Neutrophil (primary cell): ENCODE measurements around the gene RHBDL1.

Source experiments
- H3K27ac ChIP-seq: fragments of 200-600 bp; sonication (generic); 2 replicates; pipeline ENCODE4 v1.5.1; 2016; ENCODE audit warnings: mild to moderate bottlenecking, moderate library complexity
- H3K27me3 ChIP-seq: fragments of 200-600 bp; sonication (generic); 2 replicates; pipeline ENCODE4 v1.6.0; 2016; ENCODE audit warnings: mild to moderate bottlenecking
- H3K36me3 ChIP-seq: fragments of 200-600 bp; sonication (generic); 2 replicates; pipeline ENCODE4 v1.5.1; 2017
- H3K4me1 ChIP-seq, 2 experiments: fragments of 200-600 bp in 1 of 2; sonication (generic) in 1 of 2; 1 replicate in 1 of 2; 2 replicates in 1 of 2; pipeline versions ENCODE4 v1.5.1 to v1.6.1; 2013 to 2016; ENCODE audit warnings: low read depth in 1 of 2, low read length in 1 of 2, mild to moderate bottlenecking in 1 of 2, moderate library complexity in 1 of 2; ENCODE audit not compliant: control insufficient read depth in 1 of 2, insufficient read depth in 1 of 2
- H3K4me3 ChIP-seq, 2 experiments: fragments of 200-600 bp in 1 of 2; sonication (generic) in 1 of 2; 1 replicate in 1 of 2; 2 replicates in 1 of 2; pipeline ENCODE4 v1.5.1; 2013 to 2016; ENCODE audit warnings: low read depth in 1 of 2, low read length in 1 of 2, mild to moderate bottlenecking in 1 of 2, moderate library complexity in 1 of 2
- H3K9me3 ChIP-seq: fragments of 200-600 bp; sonication (generic); 2 replicates; pipeline ENCODE4 v1.5.1; 2016
- TF ChIP-seq, protein P1 (sequence below): fragments of 200-600 bp; sonication (generic); IDR thresholded peaks from 2 replicates; pipeline ENCODE4 v1.5.1; 2016; ENCODE audit warnings: antibody characterized with exemption

RHBDL1 gene

DNA sequence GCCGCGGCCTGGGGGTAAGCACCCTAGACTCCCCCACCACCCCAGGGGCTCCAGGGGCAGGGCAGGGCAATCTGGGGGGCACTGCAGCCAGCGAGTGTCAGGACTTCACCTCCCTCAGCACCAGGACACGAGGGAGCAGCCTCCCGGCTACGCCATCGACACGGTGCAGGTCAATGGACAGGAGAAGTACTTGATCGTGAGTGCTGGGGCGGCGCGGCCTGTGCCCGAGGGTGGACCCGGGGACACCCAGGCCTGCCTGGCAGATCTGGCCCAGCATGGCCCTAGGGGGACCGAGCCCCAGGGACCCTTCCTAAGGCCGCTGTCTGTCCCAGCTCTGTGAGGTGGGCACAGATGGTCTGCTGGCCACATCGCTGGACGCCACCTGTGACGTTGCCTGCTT lies 3.1 kb upstream of the RHBDL1 start:
- Histone ChIP-seq H3K9me3 (no peaks in the 10 kb centered on the region), H3K4me3 (no peak overlapping the region), H3K27ac (no peak overlapping the region), H3K27me3 (peaks cover 34% of the 10 kb centered on the region), H3K36me3 (peaks cover 56% of the 10 kb centered on the region), H3K4me1 (peaks cover 24 to 45% of the 10 kb centered on the region in 2 experiments)
- TF ChIP-seq, protein P1, sequence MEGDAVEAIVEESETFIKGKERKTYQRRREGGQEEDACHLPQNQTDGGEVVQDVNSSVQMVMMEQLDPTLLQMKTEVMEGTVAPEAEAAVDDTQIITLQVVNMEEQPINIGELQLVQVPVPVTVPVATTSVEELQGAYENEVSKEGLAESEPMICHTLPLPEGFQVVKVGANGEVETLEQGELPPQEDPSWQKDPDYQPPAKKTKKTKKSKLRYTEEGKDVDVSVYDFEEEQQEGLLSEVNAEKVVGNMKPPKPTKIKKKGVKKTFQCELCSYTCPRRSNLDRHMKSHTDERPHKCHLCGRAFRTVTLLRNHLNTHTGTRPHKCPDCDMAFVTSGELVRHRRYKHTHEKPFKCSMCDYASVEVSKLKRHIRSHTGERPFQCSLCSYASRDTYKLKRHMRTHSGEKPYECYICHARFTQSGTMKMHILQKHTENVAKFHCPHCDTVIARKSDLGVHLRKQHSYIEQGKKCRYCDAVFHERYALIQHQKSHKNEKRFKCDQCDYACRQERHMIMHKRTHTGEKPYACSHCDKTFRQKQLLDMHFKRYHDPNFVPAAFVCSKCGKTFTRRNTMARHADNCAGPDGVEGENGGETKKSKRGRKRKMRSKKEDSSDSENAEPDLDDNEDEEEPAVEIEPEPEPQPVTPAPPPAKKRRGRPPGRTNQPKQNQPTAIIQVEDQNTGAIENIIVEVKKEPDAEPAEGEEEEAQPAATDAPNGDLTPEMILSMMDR = no peak

DNA sequence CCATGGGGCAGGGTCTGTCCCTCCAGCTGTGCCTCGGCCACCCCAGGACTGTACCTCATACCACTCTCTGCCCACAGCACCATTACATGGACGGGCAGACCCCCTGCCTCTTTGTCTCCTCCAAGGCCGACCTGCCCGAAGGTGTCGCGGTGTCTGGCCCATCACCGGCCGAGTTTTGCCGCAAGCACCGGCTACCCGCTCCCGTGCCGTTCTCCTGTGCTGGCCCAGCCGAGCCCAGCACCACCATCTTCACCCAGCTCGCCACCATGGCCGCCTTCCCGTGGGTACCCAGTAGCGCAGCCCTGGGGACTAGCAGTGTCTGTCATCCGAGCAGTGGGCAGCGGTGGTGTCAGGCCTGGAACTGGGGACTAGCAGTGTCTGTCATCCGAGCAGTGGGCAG lies 2.6 kb upstream of the RHBDL1 start:
- no peaks in the 10 kb centered on the region for H3K9me3 ChIP-seq
- no peak overlapping the region for H3K4me3 ChIP-seq
- TF ChIP-seq, protein P1 = no peak
- no peak overlapping the region for H3K27ac ChIP-seq
- peaks cover 56% of the 10 kb centered on the region for H3K36me3 ChIP-seq
- peaks cover 23 to 45% of the 10 kb centered on the region in 2 experiments for H3K4me1 ChIP-seq
- H3K27me3 ChIP-seq = peaks cover 39% of the 10 kb centered on the region

DNA sequence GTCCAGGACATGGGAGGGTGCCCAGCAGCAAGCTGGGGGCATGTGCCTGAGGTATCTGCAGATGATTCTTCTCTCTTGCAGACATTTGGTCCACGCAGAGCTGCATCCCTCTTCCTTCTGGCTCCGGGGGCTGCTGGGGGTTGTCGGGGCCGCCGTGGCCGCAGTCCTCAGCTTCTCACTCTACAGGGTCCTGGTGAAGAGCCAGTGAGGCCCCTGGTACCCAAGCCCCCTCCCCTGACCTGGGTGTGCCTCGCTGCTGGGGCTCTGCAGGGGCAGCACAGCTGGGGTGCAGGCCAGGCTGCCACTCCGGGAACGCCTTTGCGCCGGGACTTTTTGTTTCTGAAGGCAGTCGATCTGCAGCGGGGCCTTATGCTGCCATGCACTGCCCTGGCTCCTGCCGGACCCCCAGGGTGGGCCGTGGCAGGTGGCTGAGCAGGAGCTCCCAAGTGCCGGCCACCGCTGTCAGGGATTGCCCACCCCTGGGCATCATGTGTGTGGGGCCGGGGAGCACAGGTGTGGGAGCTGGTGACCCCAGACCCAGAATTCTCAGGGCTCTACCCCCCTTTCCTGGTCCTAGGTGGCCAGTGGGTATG lies 2.0 kb upstream of the RHBDL1 start:
- H3K4me3 ChIP-seq = no peak overlapping the region
- H3K9me3 ChIP-seq = no peaks in the 10 kb centered on the region
- H3K27ac ChIP-seq = no peak overlapping the region
- H3K4me1 ChIP-seq = peaks cover 19 to 39% of the 10 kb centered on the region in 2 experiments
- H3K27me3 ChIP-seq = peaks cover 44% of the 10 kb centered on the region
- H3K36me3 ChIP-seq = peaks cover 56% of the 10 kb centered on the region
- TF ChIP-seq, protein P1 = no peak

DNA sequence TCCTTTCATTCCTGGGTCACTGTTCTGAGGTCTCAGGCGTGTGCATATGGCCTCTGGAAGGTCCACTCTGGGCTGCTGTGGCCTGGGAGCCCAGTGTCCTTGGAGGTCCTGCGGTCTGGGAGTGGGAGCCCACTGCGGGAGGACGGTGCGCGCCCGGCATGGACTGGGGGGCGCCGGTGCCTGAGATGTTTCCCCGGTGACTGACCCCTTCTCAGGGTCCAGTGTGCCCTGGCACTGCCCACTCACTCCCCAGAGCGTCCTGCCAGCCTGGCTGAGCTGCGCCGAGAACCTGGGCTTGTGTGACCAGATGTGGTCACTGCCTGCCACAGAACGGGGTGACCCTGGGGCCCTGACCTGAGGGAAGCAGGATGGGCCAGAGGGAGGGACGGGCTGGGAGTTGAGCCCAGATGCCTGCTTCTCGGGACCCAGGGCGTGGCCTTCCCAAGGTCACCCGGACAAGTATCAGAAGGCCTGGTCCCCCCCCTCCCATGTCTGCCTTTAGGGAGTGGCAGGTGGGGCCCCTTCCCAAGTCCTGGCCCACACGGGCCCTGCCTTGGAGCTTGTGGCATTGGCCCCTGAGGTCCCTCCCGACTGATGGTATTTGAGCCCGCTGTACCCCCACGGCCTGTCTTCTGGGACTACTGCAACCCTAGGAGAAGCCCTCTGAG lies 1.1 kb upstream of the RHBDL1 start:
- Histone ChIP-seq H3K9me3 (no peaks in the 10 kb centered on the region), H3K36me3 (peaks cover 54% of the 10 kb centered on the region), H3K27ac (no peak overlapping the region), H3K27me3 (peaks cover 44% of the 10 kb centered on the region), H3K4me1 (peaks cover 11 to 35% of the 10 kb centered on the region in 2 experiments), H3K4me3 (no peak overlapping the region)
- TF ChIP-seq, protein P1 = no peak

DNA sequence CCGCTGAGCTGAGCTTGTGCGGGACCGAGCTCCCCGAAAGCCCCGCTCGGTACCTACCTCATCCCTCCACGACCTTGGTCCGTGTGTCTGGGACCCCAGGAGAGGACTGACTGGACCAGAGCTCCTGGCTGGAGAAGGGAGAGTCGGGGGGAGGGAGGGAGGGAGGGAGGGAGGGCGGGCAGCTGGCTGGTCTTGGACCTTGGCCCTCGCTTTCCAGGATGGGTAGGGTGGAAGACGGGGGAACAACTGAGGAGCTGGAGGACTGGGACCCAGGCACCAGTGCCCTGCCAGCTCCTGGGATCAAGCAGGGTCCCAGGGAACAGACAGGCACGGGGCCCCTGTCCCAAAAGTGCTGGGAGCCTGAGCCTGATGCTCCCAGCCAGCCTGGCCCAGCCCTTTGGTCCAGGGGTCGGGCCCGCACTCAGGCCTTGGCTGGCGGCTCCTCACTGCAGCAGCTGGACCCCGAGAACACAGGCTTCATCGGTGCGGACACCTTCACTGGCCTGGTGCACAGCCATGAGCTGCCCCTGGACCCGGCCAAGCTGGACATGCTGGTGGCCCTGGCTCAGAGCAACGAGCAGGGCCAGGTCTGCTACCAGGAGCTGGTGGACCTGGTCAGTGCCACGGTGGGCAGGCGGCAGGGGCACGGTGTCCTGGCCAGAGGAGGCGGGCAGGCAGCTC lies 553 bp downstream of the RHBDL1 start:
- Histone ChIP-seq H3K4me3 (no peak overlapping the region), H3K4me1 (peaks cover 17 to 46% of the 10 kb centered on the region in 2 experiments)

More for the DNA sequence above, 553 bp downstream of the RHBDL1 start:
- TF ChIP-seq, protein P1 = no peak
- H3K36me3 ChIP-seq = peaks cover 37% of the 10 kb centered on the region
- no peaks in the 10 kb centered on the region for H3K9me3 ChIP-seq
- H3K27me3 ChIP-seq = peaks cover 44% of the 10 kb centered on the region
- no peak overlapping the region for H3K27ac ChIP-seq
